Parathyroid adenoma (tissue), 2 donors: Measurements from ENCODE around the gene LRRC47.

Source experiments
- H2AFZ ChIP-seq: fragments of 300-600 bp; sonication (generic); one replicate; pipeline ENCODE4 v1.7.0; 2017; ENCODE audit warnings: antibody characterized with exemption, mild to moderate bottlenecking
- H3K27ac ChIP-seq: fragments of 300-600 bp; sonication (generic); one replicate; pipeline ENCODE4 v1.7.0; 2017
- H3K27me3 ChIP-seq: fragments of 300-600 bp; sonication (generic); one replicate; pipeline ENCODE4 v1.7.0; 2017; ENCODE audit warnings: low read length; ENCODE audit not compliant: control insufficient read depth, insufficient read depth
- H3K36me3 ChIP-seq: fragments of 300-600 bp; sonication (generic); one replicate; pipeline ENCODE4 v1.7.0; 2017; ENCODE audit warnings: low read length; ENCODE audit not compliant: control insufficient read depth, insufficient read depth
- H3K4me1 ChIP-seq: fragments of 300-600 bp; sonication (generic); one replicate; pipeline ENCODE4 v1.7.0; 2017; ENCODE audit warnings: control low read depth
- H3K4me2 ChIP-seq: fragments of 300-600 bp; sonication (generic); one replicate; pipeline ENCODE4 v1.7.0; 2017; ENCODE audit warnings: low read length
- H3K4me3 ChIP-seq: fragments of 300-600 bp; sonication (generic); one replicate; pipeline ENCODE4 v1.7.0; 2017; ENCODE audit warnings: low read depth, low read length
- H3K79me2 ChIP-seq: fragments of 300-600 bp; sonication (generic); one replicate; pipeline ENCODE4 v1.7.0; 2017; ENCODE audit warnings: control low read depth
- H3K9ac ChIP-seq: fragments of 300-600 bp; sonication (generic); one replicate; pipeline ENCODE4 v1.7.0; 2017; ENCODE audit warnings: mild to moderate bottlenecking
- H3K9me3 ChIP-seq: fragments of 300-600 bp; sonication (generic); one replicate; pipeline ENCODE4 v1.7.0; 2017; ENCODE audit warnings: low read length; ENCODE audit not compliant: control insufficient read depth
- TF ChIP-seq, protein P1 (sequence below): fragments of 300-600 bp; sonication (generic); IDR thresholded peaks from one replicate; pipeline ENCODE4 v1.7.0; 2017; ENCODE audit warnings: antibody characterized with exemption, mild to moderate bottlenecking
- donor health status: primary hyperparathyroidism.

Gene LRRC47

DNA sequence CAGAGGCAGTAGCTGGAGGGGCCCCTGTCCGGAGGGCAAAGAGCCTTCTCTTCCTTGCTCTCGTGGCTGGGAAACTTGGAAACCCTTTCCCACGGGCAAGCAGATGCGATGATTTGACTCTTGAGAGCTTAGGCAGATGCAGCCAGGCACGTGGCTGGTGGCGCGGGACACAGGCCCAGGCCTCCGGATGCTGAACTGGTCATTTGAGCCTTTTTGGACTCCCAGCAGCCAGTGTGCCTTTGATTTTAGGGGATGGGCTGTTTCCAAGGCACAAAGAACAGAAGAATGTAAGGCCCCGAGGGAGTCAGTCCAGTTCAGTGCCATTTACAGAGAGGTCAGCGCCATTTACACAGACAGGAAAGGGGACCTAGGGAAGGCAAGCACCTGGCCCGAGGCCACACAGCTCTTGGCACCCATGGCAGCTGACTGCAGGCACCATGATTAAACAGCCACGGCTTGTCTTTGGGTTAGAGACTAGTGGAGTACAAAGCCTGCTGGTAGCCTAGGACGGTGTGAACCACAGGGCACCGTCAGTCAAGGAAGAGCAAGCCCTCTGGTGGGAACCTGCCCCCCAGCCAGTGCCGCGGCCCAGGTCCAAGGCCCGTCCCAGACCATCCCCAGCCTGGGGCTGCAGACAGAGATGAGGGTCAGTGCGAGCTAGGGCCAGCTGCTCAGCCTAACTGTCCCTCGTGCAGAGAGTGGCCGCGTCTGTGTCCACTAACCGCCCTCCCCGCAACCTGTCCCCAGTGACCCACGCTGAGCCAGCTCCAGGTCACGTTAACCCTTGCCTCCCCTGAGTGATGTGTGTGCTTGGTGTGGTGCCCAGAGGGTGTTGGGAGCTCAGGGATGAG is 64.5 kb downstream of the LRRC47 start:
- Histone ChIP-seq H3K79me2 (no peaks in the 10 kb centered on the region), H3K9ac (no peak overlapping the region), H3K27ac (no peak overlapping the region), H3K4me2 (no peak overlapping the region), H2AFZ (no peak overlapping the region), H3K27me3 (no peaks in the 10 kb centered on the region), H3K4me3 (no peak overlapping the region), H3K36me3 (no peaks in the 10 kb centered on the region), H3K4me1 (no peaks in the 10 kb centered on the region), H3K9me3 (no peaks in the 10 kb centered on the region)
- TF ChIP-seq, protein P1, sequence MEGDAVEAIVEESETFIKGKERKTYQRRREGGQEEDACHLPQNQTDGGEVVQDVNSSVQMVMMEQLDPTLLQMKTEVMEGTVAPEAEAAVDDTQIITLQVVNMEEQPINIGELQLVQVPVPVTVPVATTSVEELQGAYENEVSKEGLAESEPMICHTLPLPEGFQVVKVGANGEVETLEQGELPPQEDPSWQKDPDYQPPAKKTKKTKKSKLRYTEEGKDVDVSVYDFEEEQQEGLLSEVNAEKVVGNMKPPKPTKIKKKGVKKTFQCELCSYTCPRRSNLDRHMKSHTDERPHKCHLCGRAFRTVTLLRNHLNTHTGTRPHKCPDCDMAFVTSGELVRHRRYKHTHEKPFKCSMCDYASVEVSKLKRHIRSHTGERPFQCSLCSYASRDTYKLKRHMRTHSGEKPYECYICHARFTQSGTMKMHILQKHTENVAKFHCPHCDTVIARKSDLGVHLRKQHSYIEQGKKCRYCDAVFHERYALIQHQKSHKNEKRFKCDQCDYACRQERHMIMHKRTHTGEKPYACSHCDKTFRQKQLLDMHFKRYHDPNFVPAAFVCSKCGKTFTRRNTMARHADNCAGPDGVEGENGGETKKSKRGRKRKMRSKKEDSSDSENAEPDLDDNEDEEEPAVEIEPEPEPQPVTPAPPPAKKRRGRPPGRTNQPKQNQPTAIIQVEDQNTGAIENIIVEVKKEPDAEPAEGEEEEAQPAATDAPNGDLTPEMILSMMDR, result no peak

DNA sequence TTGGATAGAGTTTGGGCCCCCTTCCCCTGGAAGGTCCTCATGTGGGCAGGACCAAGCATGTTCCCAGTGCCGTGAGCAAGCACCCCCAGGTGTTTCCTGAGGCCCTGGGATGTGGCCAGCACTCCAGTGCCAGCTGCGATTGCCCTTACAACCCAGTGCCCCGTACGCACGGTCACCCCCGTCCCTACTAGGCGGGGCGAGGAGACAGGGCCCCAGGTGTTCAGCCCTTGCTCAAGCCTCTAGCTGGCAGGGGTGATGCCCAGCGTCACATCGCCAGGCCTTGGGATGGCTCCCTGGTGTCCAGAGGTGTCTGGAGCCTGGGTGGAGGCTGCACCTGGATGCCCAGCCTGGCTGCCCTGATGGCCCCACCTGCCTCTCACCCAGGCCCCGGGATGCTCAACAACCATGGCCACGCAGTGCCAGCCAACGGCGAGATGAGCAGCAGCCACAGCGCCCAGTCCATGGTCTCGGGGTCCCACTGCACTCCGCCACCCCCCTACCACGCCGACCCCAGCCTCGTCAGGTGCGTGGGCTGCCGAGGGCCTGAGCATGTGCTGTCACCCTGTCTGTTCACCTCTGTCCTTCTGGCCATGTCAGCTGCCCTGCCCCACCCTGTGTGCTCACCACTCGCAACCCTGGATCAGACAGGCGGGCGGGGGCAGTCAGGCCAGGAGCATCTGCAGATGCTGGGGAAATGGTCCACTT is 65.6 kb downstream of the LRRC47 start:
- Histone ChIP-seq H3K9me3 (no peaks in the 10 kb centered on the region), H3K4me2 (no peak overlapping the region), H3K9ac (no peak overlapping the region), H3K4me3 (no peak overlapping the region), H3K4me1 (no peaks in the 10 kb centered on the region), H3K36me3 (no peaks in the 10 kb centered on the region), H3K79me2 (no peaks in the 10 kb centered on the region), H3K27ac (no peak overlapping the region), H2AFZ (no peak overlapping the region), H3K27me3 (no peaks in the 10 kb centered on the region)
- TF ChIP-seq, protein P1, result no peak

DNA sequence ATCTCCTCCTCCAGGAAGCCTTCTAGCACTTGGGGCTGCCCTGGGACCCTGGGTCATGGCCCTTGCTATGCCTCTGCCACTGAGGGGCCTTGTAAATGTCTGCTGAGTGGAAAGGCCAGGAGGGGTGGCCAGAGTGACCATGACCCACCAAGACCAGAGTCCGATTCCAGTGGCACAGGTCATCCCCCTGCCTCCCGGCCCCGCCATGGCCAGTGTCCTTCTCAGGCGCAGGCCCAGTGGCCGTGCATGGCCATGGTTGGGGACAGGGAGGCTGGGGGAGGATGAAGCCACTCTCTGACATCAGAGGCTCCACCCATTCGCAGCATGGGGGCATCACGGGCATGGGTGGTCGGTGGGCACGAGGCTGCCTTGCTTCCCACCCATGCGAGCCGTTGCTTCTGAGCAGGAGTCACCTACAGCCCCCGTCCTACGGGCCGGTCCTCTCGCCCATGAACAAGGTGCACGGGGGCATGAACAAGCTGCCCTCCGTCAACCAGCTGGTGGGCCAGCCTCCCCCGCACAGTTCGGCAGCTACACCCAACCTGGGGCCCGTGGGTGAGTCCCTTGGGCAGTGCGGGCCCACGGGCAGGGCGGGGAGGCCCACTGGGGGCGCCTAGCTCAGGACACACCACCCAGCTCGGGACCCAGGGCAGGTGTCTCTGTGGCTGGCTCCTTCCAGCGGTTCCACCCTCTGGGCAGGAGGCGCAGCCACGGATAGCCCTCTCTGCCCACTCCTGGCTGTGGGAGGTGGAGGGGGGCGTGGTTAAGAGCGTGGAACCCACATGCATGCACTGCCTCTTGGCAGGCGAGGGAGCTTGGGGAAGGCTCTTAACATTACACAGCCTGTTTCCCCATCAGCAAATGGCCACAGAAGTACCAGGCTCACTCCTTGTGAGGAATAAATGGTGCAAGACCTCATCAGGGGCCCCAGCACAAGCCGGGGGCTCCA is 66.4 kb downstream of the LRRC47 start:
- Histone ChIP-seq H3K9ac (no peak overlapping the region), H3K4me3 (no peak overlapping the region), H3K4me1 (no peaks in the 10 kb centered on the region), H3K27ac (no peak overlapping the region), H3K9me3 (no peaks in the 10 kb centered on the region), H3K79me2 (no peaks in the 10 kb centered on the region), H3K36me3 (no peaks in the 10 kb centered on the region), H3K27me3 (no peaks in the 10 kb centered on the region), H2AFZ (no peak overlapping the region), H3K4me2 (no peak overlapping the region)
- TF ChIP-seq, protein P1, result no peak
